Endothelial cell of umbilical vein (primary cell): Measurements from ENCODE around the gene HADH. TPM values are rescaled to one million over a fixed set of nuclear protein-coding genes. Genes with fewer than 3 reads are reported as not detected.
A peak's percentile ranks its signal among the peaks of the same experiment; 100 is the strongest.

Experiments used
- BruUV-seq: library from RNA; stranded (reverse); fragments of 400-500 nt; replicated peaks from 2 replicates; lab custom pipeline; 2021; lab: Mats Ljungman, UMichigan
- CTCF ChIA-PET: fragments of 300-600, 350-600 bp; sonication (Branson Sonifier 250); formaldehyde crosslinking; loops from one replicate; lab custom pipeline; 2021; ENCODE audit warnings: antibody characterized with exemption, inconsistent platforms; lab: Charles Lee
- POLR2A ChIA-PET: fragments of 300-600, 350-600 bp; sonication (Branson Sonifier 250); formaldehyde crosslinking; loops from one replicate; lab custom pipeline; 2021; ENCODE audit warnings: antibody characterized with exemption, inconsistent platforms; lab: Charles Lee
- DNase-seq: peaks from one replicate; pipeline ENCODE4 v3.0.0-alpha.2; 2011; ENCODE audit warnings: low read depth, low spot score
- FAIRE-seq: peaks from 2 replicates; lab custom pipeline; 2011; peaks lifted over from hg19 to GRCh38; lab: Jason Lieb, UNC
- H2AFZ ChIP-seq: 2 replicates; pipeline ENCODE4 v1.6.0; 2012; ENCODE audit warnings: low read depth, low read length, control low read depth, inconsistent platforms
- H3K27ac ChIP-seq: 2 replicates; pipeline ENCODE4 v1.5.1; 2011; ENCODE audit warnings: low read depth, mild to moderate bottlenecking, control low read depth, low read length, moderate library complexity; ENCODE audit not compliant: insufficient read depth
- H3K27me3 ChIP-seq, 2 experiments: 2 replicates each; pipeline versions ENCODE4 v1.6.0 to v1.6.1; 2011; ENCODE audit warnings: low read length in 2 of 2, mixed read lengths in 1 of 2; ENCODE audit not compliant: control insufficient read depth in 2 of 2, insufficient read depth in 2 of 2
- H3K36me3 ChIP-seq, 2 experiments: 2 replicates in 1 of 2; 3 replicates in 1 of 2; pipeline ENCODE4 v1.5.1; 2011; ENCODE audit warnings: low read length in 2 of 2, mild to moderate bottlenecking in 1 of 2, moderate library complexity in 1 of 2; ENCODE audit not compliant: control insufficient read depth in 2 of 2, insufficient read depth in 2 of 2; ENCODE audit errors: extremely low read depth in 1 of 2
- H3K4me1 ChIP-seq: 3 replicates; pipeline ENCODE4 v1.5.1; 2011; ENCODE audit warnings: mild to moderate bottlenecking, low read length; ENCODE audit not compliant: control insufficient read depth, insufficient read depth; ENCODE audit errors: extremely low read depth
- H3K4me2 ChIP-seq: 2 replicates; pipeline ENCODE4 v1.6.1; 2011; ENCODE audit warnings: low read length, control low read depth, mixed read lengths; ENCODE audit not compliant: insufficient read depth
- H3K4me3 ChIP-seq, 3 experiments: fragments of 200-600 bp in 1 of 3; sonication (generic), shearing (Covaris generic) in 1 of 3; replicated peaks in 1 of 3; 2 replicates each; pipeline ENCODE4 v1.5.1; 2011 to 2016; ENCODE audit warnings: control low read depth in 3 of 3, low read length in 3 of 3, mild to moderate bottlenecking in 2 of 3, inconsistent platforms in 1 of 3, low read depth in 1 of 3, moderate library complexity in 1 of 3; ENCODE audit not compliant: insufficient read depth in 1 of 3
- H3K79me2 ChIP-seq: 2 replicates; pipeline ENCODE4 v1.6.0; 2012; ENCODE audit warnings: low read length, inconsistent platforms; ENCODE audit not compliant: control insufficient read depth, insufficient read depth
- H3K9ac ChIP-seq: replicated peaks from 2 replicates; pipeline ENCODE3; 2011; ENCODE audit warnings: low read length, control low read depth; ENCODE audit not compliant: insufficient read depth; ENCODE audit errors: extremely low read depth
- H3K9me1 ChIP-seq: replicated peaks from 3 replicates; pipeline ENCODE4 v1.6.0; 2011; ENCODE audit warnings: mild to moderate bottlenecking, low read length; ENCODE audit not compliant: control insufficient read depth, insufficient read depth; ENCODE audit errors: extremely low read depth
- H3K9me3 ChIP-seq: replicated peaks from 2 replicates; pipeline ENCODE4 v1.5.1; 2012; ENCODE audit warnings: low read length, inconsistent platforms; ENCODE audit not compliant: control insufficient read depth, insufficient read depth
- H4K20me1 ChIP-seq: replicated peaks from 2 replicates; pipeline ENCODE3; 2011; ENCODE audit warnings: mild to moderate bottlenecking, low read length; ENCODE audit not compliant: control insufficient read depth, insufficient read depth; ENCODE audit errors: extremely low read depth
- CTCF ChIP-seq, 2 donors: IDR thresholded peaks; 1 replicate in 1 of 2; 2 replicates in 1 of 2; pipeline ENCODE4 v1.5.1; 2011; ENCODE audit warnings: low read length in 2 of 2, mild to moderate bottlenecking in 2 of 2, moderate library complexity in 2 of 2, control low read depth in 1 of 2, inconsistent platforms in 1 of 2, low read depth in 1 of 2; ENCODE audit not compliant: insufficient read depth in 1 of 2; ENCODE audit errors: extremely low read depth in 1 of 2
- FOS ChIP-seq: IDR thresholded peaks from 2 replicates; pipeline ENCODE4 v1.6.1; 2011; ENCODE audit warnings: mild to moderate bottlenecking, low read length, moderate library complexity, borderline replicate concordance; ENCODE audit not compliant: insufficient read depth
- POLR2A ChIP-seq: IDR thresholded peaks from 2 replicates; pipeline ENCODE4 v1.6.1; 2012; ENCODE audit warnings: low read depth, mild to moderate bottlenecking, control low read depth, low read length
- dilution Hi-C: fragments of 300-500 bp; cut with MboI; formaldehyde crosslinking; loops from one replicate; pipeline ENCODE4 v1.15.0; 2019; ENCODE audit warnings: low sequenced_read_pairs; ENCODE audit not compliant: extremely low pct_ligation_motif_present
- intact Hi-C: fragments of 100-400 bp; cut with micrococcal nuclease; formaldehyde crosslinking; loops from one replicate; pipeline ENCODE4 v1.10.0; 2022
- polyA plus RNA-seq, 4 experiments: library from polyadenylated mRNA; depleted of rRNA in 3 of 4; stranded (reverse) in 3 of 4; unstranded in 1 of 4; fragments of >200 nt; gene quantifications; 2 replicates each; pipeline versions ENCODE4 v1.2.1 to v1.2.3, GENCODE V29; 2011 to 2012; ENCODE audit warnings: missing spikeins in 1 of 4
- total RNA-seq: library from RNA; stranded (reverse); gene quantifications from 2 replicates; pipeline ENCODE4 v1.2.3, GENCODE V29; 2021

The HADH gene
- total and polyA plus RNA-seq, 2 donors (not counting 3 experiments of a cell fraction or from before 2014, with no cell fraction given) = 19.2 to 20.3 TPM

GRCh38 chr4:107988763-107989035, 990 bp upstream of the HADH start:
- TF ChIP-seq POLR2A (no peak), FOS (no peak), CTCF (IDR thresholded peaks at IDR 0.05; ENCODE audit: extremely low read depth in 1 of 2, insufficient read depth in 1 of 2, low read depth in 1 of 2, low read length in 2 of 2) (no peak)
- DNase-seq = no peak
- Histone ChIP-seq H4K20me1 (no peaks in the 10 kb centered on the region), H3K4me1 (peaks cover 6% of the 10 kb centered on the region), H3K4me2 (no peak overlapping the region), H3K27me3 (no peaks in the 10 kb centered on the region), H3K4me3 (no peak overlapping the region), H3K9me3 (no peaks in the 10 kb centered on the region), H3K79me2 (peaks cover 9% of the 10 kb centered on the region), H3K27ac (no peak overlapping the region), H3K9ac (no peak overlapping the region), H3K36me3 (no peaks in the 10 kb centered on the region), H3K9me1 (no peaks in the 10 kb centered on the region), H2AFZ (no peak overlapping the region)
- ChIA-PET CTCF (interaction anchor here (0.7 kb wide), 1 partner anchor 30 kb away, joined by 3 read pairs; no protein-coding TSS in a partner anchor), POLR2A (no interaction called here)
- intact Hi-C loops (loop anchor here (5.0 kb wide), 1 partner anchor 166 kb away; the partner anchor contains the start of gene SGMS2), dilution Hi-C loops (no loop called here)
- no peak for FAIRE-seq
- no TSS peak for BruUV-seq

GRCh38 chr4:107989162-107989536, 540 bp upstream of the HADH start:
- TF ChIP-seq CTCF (IDR thresholded peaks at IDR 0.05; ENCODE audit: extremely low read depth in 1 of 2, insufficient read depth in 1 of 2, low read depth in 1 of 2, low read length in 2 of 2) = no peak
- Histone ChIP-seq H3K9me1 (no peaks in the 10 kb centered on the region), H2AFZ (peak overlapping the region; percentile 76), H3K36me3 (no peaks in the 10 kb centered on the region), H3K4me2 (peak overlapping the region; percentile 69), H3K4me3 (peak overlapping the region in 2 of 3 experiments; percentile 64 to 66), H3K27ac (no peak overlapping the region), H3K27me3 (no peaks in the 10 kb centered on the region), H3K4me1 (peaks cover 6% of the 10 kb centered on the region), H3K9ac (peak overlapping the region; percentile 7), H4K20me1 (no peaks in the 10 kb centered on the region), H3K79me2 (peaks cover 9% of the 10 kb centered on the region), H3K9me3 (no peaks in the 10 kb centered on the region)
- DNase-seq = no peak
- CTCF ChIA-PET = interaction anchor here (0.7 to 1.2 kb wide), 3 partner anchors 13 to 57 kb away, joined by 3 read pairs; no protein-coding TSS in a partner anchor
- FAIRE-seq = no peak
- TSS peak; percentile 82 for BruUV-seq
- POLR2A ChIA-PET = interaction anchor here (0.5 kb wide), 1 partner anchor 503 kb away, joined by 3 read pairs; no protein-coding TSS in a partner anchor
- dilution Hi-C loops = no loop called here
- intact Hi-C loops = loop anchor here (5.0 kb wide), 1 partner anchor 167 kb away; the partner anchor contains the start of gene SGMS2
